Activated naive CD4-positive, alpha-beta T cell treated with Interleukin-2 at 50 U/mL for 16 hours (primary cell): ENCODE results near the gene SYT3.

Experiments used
- DNase-seq: peaks from one replicate; pipeline ENCODE4 v3.0.0-alpha.2; 2020

The SYT3 gene

DNA sequence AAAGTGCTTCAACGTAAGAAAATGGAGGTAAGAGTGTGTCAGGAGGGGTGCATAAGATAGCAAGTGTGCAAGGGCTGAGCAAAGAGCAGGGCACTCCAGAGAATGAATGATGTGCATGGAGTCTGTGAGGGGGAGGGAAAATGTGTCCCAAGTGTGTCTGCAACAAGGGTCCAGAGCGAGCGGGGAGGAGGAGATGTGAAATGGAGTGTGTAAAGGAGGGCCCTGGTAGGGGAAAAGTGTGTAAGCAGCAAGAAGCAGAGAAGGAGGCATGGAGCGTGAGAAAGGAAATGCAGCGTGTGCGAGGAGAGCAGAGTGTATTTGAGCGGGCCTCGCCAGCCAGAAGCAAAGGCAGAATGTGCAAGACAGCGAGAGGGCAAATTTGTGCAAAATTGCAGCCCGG is 21.3 kb upstream of the SYT3 start:
- no peak for DNase-seq

DNA sequence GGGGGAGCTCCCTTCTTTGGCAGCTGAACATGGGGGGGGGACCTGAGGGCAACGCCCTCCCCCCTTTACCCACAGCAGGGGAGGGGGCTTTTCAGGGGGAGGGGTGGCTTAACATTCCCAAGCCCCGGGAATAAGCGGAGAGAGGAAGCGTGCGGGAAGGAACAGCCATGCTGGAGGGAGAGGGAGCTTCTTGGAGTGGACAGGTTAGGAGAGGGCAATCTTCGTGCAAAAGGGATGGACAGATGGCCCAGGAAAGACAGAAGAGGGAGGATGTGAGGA is 20.3 kb upstream of the SYT3 start:
- DNase-seq = no peak

DNA sequence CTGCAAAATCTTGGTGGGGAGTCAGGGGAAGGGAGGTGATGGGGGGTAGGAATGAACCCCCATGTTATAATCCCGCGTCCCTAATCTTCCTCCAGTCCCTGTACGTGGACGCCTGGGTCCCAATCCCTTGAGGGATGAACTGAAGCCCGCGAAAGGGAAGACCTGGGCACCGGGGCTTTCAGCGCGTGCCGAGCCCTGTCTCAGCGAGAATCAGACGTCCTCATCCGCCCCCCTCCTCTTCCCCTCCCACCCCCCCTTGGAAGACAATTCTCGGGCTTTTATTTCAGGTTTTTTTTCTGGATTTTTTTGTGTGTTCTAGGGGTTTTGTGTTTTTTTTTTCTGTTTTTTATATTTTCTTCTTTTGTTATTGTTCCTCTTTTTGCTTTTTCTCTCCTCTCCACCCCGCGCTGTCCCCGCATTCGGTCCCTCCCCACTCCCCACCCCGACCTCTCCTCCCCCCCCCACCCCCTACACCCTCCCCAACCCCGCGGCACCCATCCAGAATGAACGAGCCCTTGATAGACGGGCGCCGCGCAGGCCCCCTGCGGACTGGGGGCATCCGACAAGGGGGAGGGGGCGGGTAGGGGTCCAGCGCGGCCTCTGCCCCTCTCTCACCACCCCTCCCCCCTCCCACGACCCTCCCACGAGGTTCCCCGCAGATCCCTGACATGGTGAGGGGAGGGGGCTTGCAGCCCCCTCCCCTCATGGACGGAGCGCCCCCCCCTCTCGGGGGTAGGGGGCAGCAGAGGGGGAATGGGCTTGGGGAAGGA is 19.8 kb upstream of the SYT3 start:
- no peak for DNase-seq

DNA sequence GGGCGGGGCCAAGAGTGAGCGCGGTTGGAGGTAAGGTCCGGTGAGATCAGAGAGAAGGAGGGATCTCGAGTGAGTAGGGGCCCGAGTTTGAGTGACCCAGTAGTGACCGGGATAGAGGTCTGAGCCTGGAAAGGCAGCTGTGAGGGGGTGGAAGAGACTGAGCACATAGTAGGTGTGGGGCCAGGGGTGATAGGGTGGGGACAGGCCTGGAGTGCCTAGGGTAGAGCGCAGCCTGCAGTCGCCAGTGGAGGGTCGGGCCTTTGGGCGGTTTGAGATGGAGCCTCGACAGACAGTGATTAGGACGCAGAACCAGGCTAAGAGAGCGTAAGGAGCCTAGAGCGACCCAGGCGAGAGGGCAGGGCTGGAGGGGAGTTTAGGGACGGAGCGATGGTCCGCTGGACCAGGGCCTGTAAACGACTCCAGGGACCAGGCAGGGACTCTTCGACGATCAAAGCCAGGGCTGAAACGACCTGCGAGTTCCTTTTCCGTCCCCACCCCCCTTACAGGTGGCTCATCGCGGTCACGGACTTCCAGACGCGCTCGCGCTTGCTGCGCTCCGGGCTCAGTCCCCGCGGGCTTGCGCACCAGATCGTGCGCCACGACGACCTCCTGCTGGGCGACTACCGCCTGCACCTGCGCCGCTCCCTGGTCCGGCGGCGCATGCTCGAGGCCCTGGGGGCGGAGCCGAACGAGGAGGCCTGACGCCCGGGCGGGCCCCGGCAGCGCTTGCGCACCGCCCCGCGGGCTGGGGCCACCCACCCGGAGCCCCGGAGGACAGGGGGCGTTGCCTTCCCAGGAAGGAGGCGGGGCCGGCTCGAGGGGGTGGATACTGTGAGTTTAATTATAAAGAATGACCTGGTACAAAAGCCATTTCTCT is 19.0 kb upstream of the SYT3 start:
- DNase-seq = peak; percentile 37

DNA sequence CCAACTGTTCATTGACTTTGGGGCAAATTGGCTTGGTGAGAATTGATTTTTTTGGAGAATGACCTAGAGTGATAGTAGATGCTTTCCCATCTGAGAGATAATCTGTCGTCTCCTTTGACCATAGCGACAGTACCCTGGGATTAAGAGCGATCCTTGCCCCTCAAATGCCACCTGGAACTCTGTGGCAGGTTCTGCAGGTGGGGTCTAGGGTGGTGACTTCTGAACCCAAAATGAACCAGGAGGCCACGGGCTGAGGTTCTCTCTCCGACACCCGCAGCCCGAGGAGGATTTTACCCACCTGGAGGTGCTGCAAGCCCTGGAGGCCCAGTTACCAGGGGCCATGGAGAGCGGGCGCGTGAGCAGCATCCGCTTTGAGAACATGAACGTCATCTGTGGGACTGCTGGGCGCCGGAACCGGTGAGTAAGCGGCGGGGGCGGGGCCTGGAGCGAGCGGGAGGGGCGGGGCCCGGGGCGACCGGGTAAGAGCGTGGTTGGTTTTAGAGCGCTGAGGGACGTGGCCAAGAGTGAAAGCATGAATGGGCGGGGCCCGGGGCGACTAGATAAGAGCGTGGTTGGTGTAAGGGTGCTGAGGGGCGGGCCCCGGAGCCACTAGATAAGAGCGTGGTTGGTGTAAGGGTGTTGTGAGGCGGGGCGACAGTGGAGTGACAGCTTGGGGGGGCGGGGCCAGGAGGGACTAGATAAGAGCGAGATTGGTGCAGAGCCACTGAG is 18.2 kb upstream of the SYT3 start:
- DNase-seq = peak; percentile 78

DNA sequence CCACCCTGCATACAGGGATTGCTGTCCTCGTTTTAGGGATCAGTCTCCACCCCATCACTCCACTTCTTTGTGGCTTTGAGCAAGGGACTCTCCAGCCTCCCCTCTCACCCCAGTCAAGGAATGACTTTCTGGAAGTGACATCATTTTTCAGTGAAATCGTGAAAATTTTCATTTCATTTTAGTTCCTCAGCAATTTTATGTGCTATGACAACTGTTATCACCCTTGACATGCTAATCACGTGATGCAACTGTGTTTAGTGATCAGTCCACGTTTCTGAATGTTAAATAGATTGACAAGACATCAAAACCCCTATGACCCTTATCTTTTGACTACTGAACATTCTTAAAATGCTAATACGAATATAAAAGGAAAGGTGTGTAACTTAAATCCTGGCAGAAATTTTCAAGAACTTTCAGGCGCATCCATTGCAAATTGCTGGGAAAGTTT is 17.6 kb upstream of the SYT3 start:
- DNase-seq = no peak

DNA sequence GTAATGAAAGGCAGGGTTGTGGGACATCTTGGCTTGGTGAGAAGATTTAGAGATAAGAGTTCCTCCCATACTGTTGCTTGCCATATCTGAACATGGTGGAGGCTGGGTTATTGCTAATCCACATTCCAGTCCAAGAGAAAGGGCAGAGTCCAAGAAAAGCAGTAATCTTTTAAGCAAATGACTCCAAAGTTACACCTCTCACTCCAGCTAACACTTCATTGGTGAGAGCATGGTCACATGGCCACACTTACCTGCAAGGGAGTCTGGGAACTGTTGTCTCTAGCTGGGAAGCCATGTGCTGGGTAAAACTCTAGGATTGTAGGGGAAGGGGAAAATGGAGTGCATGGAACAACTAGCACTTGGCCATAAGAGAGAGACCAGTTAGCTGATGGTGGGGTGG is 15.2 kb upstream of the SYT3 start:
- no peak for DNase-seq

DNA sequence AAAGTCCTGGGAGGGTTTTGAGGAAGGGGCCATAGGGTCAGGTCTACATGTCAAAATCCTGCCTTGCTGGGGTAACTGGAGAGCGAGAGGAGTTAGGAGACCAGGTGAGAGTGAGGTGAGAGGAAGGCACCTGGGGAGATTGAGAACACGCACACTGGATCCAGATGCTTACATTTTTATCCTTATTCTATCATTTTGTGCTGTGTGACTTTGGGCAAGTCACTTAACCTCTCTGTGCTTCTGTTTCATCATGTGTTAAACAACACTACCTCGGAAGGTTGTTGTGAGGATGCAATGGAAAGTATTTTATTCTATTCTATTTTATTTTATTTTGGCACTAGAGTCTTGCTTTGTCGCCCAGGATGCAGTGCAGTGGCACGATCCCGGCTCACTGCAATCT is 13.0 kb upstream of the SYT3 start:
- DNase-seq = no peak

DNA sequence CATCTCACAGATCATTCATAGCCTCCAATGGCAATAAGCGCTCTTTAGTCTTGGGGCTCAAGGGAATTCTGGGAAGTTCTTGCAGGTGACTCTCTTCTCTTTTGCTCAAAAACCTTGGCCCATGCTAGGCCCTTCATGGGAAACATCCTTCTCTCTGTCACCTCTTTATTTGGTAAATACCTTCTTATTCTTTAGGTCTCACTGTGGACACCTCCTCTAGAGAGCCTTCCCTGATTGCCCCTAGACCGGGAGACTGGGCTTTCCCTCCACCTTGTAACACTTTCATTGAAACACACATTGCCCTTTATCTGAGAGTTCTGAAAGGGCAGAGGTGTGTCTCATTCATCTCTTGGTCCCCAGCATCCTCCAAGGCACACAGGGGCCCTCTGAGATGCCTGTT is 11.5 kb upstream of the SYT3 start:
- DNase-seq = no peak

DNA sequence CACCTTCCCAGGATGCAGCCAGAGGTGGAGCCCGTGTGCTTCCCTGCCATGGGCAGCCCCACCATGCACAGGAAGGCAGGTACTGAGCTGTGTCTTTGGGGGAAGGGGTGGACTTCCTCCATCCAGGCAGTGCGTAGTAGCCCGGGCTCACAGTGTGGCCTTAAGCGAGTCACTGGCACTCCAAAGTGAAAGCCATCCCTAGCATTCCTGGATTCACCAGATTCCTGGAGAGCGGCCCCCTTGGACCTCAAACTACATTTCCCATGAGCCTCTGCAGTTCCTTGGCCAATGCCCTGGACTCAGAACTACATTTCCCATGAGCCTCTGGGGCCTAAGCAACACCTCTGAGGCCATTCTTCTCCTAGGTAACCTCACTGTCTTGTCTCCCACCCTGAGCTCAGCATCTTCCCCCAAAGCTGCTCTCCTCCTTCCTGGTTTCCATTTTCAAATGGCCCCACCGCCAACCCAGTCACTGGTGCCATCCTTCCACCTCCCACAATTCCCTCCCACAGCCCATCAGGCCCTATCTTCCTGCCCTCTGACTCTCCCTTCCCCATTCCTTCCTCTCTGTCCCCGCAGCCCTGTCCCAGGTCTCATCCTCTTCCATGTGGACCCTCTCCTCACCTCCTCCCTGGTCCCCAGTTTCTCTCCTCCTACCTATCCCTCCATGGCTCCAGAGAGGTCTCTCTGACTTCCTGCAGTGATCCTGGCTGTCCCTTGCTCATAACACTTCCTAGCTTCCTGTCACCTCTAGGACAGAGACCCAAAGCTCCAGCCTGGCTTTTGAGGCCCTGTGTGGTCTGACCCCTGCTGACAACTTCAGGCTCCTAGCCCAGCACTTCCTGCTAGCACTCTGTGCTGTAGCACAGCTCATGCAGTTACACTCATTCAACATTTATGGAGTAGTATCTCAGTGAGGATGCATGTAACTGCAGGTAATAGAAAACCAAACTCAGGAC is 10.0 kb upstream of the SYT3 start, which contains the start of gene C19orf81:
Gene C19orf81, plus strand, starts transcription at position 13 of the 959 bp plus-strand sequence. Its CDS starts 0 bp downstream, at position 13.
- DNase-seq = no peak

DNA sequence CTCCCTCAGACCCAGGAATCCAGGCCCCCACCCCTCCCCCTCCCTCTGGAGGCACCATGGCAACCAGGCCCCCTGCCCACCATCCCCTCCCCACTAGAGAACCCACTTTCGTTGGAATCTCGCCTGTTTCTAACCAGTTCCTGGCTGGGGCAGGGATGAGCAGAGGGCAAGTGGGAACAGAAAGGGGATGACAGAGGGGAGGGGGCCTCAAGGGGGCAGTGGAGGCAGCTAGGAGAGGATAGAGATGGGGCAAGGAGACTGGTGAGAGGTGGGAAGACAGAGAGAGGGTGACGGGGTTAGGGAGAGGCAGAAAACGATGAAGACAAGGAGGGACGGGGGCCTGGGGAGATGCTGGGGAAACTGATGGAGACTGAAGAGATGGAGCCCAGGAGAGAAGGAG is 9.0 kb upstream of the SYT3 start:
- no peak for DNase-seq

DNA sequence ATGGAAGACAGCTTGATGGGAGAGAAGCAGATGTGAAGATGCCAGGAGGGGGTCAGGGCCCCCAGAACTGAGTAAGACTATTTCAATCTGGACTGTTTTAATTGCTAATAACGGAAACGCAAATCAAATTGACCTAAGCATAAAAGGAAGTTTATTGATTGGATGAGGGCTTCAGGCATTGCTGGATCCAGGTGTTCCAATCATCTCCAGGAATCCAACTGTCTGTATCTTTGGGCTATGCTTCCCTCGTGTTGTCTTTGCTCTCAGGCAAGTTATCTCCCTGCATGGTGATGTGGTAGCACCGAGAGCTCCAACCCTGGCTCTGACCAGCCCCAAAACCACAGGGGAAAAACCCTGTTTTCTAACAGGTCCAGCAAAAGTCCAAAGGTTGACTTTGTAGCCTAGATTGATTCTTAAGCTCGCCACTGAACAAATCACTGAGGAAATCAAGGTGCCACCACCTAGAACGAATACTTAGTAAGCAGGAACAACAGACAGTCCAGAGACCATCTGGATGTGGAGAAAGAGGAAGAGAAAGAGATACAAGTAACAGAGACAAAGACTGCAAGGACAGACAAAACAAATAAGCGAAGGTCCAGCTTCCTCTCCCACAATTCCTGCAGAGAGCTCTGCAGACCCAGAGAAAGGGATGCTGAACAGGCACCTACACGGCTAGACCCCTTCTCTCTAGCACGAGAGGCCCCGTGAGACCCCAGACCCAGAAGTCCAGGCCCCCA is 8.4 kb upstream of the SYT3 start:
- no peak for DNase-seq

DNA sequence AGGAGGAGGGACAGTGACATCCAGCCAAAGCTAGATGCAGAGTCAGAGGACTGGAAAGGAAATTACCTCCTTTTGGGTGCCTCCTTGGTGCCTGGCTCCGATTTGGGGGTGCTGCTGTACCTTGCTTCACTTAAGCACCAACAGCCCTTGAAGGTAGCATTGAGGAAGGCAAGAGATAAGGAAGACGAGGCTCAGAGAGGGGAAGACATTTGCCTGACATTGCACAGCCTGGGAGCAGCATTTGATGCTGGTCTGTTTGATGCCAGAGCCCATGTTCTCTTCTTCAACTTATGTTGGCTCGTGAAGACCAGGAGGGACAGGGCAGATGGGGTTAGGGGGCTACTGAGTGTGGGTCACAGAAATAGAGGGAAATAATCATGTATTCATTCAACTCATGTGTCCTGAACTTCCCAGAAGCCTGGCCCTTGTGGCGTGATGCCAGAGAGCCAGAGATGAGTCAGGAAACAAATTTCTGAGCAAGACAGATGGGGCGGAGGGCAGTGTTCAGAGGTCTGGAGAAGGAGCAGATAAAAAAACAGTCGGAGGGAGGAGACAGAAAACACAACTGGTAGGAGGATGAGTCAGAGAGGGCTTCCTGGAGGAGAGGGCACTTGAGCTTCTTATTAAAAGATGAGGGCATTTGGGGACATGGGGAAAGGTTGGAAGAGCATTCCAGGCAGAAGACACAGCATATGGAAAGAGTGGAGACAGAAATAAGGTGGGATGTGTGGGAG is 6.6 kb upstream of the SYT3 start:
- no peak for DNase-seq

DNA sequence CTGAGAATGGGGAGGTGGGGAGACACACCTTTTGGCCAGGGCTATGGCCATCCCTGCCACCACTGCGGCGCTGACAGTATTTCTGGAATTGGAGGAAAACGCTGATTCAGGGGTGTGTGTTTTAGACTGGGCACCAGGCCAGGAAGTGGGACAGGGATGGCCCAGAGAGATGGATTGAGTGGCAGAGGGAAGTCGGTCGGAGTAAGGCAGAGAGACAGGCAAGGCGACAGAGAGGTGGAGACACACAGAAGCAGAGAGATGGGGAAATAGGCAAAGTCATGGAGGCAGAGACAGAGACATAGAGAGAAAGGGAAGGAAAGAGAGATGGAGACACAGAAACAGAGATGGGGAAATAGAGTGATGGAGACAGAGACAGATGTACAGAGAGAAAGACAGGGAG is 5.4 kb upstream of the SYT3 start:
- DNase-seq = no peak

DNA sequence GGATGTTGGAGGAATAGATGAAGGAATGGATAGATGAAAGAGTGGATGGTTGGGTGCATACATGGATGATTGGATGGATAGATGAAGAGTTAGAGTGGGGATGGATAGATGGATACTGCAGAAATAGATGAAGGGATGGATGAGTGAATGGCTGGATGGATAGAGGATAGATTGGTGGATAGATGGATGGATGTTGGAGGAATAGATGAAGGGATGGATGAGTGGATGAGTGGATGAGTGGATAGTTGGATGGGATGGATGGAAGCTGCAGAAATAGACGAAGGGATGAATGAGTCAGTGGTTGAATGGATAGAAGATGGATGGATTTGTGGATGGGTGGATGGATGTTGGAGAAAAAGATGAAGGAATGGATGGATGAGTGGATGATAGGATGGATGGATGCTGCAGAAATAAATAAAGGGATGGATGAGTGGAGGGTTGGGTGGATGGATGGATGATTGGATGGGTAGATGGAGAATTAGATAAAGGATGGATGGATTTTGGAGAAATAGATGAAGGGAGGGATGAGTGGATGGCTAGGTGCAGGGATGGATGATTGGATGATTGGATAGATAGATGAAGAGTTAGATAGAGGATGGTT is 4.7 kb upstream of the SYT3 start:
- DNase-seq = no peak

DNA sequence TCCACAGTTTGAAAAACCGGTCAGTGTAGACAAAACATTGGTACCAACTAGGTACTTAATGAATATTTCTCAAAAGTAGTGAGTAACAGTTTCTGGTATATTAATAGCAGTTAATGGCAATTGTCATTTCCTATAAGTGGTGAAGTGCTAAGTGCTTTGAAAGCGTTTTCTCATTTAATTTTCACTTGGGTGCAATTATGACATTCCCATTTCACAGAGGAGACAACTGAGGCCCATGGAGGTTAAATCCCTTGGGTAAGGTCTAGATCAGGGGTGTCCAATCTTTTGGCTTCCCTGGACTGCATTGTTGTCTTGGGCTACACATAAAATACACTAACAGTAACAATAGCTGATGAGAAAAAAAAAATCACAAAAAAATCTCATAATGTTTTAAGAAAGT is 687 bp upstream of the SYT3 start:
- DNase-seq = no peak

DNA sequence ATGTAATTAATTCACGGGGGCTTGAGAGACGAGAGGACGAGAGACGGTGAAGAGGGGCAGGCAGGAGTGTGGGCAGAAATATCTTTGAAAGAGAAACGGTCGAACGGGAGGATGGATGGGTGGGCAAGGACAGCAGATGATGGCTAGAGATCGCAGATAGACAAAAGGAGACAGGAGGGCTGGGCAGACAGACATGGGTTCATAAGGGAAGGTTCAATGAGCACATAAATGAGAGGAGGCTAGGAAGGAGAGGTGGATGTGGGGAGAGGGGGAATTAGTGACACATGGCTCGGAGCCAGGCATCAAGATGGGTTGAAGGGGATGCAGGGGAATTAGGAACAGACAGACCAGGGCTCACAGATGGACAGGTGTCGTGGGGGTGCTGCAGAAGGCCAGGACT is 1.1 kb downstream of the SYT3 start:
- DNase-seq = no peak

DNA sequence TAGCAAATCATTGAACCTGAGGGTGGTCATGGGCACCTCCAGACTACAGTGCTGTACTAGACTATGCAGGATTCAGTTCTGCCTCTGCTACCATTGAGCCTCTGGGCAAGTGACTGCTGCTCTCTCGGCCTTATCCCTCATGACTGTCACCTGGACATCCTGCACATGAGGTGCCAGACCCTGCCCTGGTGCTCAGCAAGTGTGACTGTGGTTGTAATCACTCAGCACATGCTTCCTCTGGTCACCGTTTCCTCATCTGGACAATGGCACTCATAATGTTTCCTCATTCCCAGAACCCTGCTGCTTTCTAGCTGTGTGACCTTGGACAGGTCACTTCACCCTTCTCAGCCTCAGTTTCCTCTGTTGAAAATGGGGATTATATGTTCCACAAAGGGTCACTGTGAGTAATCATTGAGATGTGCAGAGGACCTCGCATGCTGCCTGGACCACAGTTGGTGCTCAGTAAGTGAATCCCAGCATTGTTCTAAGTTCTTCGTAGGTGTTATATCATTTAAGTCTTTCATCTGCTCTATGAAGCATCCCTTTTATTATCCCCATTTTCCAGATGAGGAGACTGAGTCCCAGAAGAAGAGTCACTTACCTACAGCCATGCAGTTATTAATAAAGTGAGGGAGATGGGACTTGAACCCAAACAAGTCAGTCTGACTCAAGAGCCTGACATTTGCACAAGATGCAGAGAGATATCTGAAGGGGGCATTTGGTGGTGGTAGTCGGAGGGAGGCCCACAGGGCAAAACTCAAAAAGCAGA is 3.2 kb downstream of the SYT3 start:
- no peak for DNase-seq

DNA sequence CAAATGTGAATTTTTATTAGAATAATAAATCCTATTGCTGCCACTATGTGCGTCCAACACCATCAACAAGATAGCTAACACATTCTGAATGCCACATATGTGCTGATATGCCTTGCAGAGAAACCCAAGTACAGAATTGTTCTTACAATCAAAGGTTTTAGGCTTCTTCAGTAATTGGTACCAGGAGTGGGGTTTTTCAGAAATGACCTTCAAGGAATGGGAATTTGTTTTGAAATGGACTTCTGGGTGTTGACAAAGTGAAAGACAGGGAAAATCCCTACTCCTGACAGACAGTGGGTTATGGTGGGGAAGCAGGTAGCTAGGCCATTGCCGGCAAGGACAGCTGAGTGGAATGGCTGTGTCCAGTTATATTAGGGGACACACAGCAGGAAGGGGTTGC is 5.7 kb downstream of the SYT3 start:
- no peak for DNase-seq

DNA sequence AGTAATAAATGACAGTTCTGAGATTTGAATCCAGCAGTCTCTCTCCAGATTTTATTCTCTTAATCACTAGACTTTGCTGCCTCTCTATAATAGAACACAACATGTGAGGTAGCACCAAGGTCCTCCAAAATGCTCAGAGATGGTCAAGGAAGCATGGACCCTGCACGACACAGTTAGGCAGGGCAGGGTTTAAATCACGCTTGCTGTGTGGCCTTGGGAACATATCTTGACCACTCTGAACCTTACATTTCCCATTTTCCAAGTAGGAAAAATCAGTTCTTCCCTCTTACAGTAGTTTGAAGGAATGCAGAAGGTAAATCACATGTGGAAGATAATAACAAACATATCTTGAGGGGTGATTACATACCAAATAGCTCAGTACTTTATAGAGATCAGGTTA is 6.3 kb downstream of the SYT3 start:
- DNase-seq = no peak
